NCI-H2029 treated with DMSO at 0.1 percent for 48 hours (cell line): ENCODE measurements around the gene UBAP2.

Source experiments
- DNase-seq: peaks from one replicate; lab custom pipeline; 2025; lab: John Stamatoyannopoulos, UW

Gene UBAP2

GRCh38 chr9:34048727-34049629, at the start of gene UBAP2:
Gene UBAP2, minus strand, starts transcription at chr9:34048887. Its CDS starts 31,739 bp downstream, at chr9:34017148.
- DNase-seq = peak; percentile 94

- no peak for DNase-seq
These were observed 49.6 kb upstream of the UBAP2 start for GRCh38 chr9:34098307-34098706.

GRCh38 chr9:34097865-34098264, 49.2 kb upstream of the UBAP2 start:
- DNase-seq = no peak

- no peak for DNase-seq
These were observed 48.1 kb upstream of the UBAP2 start for GRCh38 chr9:34096751-34097150.

- no peak for DNase-seq
These were observed 44.9 kb upstream of the UBAP2 start for GRCh38 chr9:34093578-34093977.

GRCh38 chr9:34089311-34089710, 40.6 kb upstream of the UBAP2 start:
- DNase-seq = no peak

- no peak for DNase-seq
These were observed 38.7 kb upstream of the UBAP2 start for GRCh38 chr9:34087370-34087769.

- no peak for DNase-seq
These were observed 38.2 kb upstream of the UBAP2 start for GRCh38 chr9:34086864-34087263.

- no peak for DNase-seq
These were observed 37.2 kb upstream of the UBAP2 start for GRCh38 chr9:34085581-34086500.

GRCh38 chr9:34084562-34084961, 35.9 kb upstream of the UBAP2 start:
- DNase-seq = no peak

- DNase-seq = no peak
These were observed 30.5 kb upstream of the UBAP2 start for GRCh38 chr9:34079181-34079580.

GRCh38 chr9:34072868-34073590, 24.3 kb upstream of the UBAP2 start:
- DNase-seq = no peak

- no peak for DNase-seq
These were observed 23.7 kb upstream of the UBAP2 start for GRCh38 chr9:34072410-34072809.

GRCh38 chr9:34070606-34071324, 22.1 kb upstream of the UBAP2 start:
- DNase-seq = no peak

GRCh38 chr9:34069831-34070230, 21.1 kb upstream of the UBAP2 start:
- no peak for DNase-seq

- DNase-seq = no peak
These were observed 16.9 kb upstream of the UBAP2 start for GRCh38 chr9:34065541-34065940.

GRCh38 chr9:34059954-34060353, 11.3 kb upstream of the UBAP2 start:
- DNase-seq = no peak

GRCh38 chr9:34059281-34059680, 10.6 kb upstream of the UBAP2 start:
- no peak for DNase-seq

GRCh38 chr9:34049630-34050384, 1.1 kb upstream of the UBAP2 start:
- DNase-seq = peak; percentile 56

- DNase-seq = no peak
These were observed 592 bp downstream of the UBAP2 start for GRCh38 chr9:34047864-34048726.
